Anterior cingulate cortex (tissue), 58 donors: ENCODE measurements around the gene ARL15.
A peak's percentile ranks its signal among the peaks of the same experiment; 100 is the strongest.

Experiments
- DNase-seq, 58 donors: peaks; one replicate each; lab custom pipeline; 2025; lab: John Stamatoyannopoulos, UW

Gene ARL15

DNA sequence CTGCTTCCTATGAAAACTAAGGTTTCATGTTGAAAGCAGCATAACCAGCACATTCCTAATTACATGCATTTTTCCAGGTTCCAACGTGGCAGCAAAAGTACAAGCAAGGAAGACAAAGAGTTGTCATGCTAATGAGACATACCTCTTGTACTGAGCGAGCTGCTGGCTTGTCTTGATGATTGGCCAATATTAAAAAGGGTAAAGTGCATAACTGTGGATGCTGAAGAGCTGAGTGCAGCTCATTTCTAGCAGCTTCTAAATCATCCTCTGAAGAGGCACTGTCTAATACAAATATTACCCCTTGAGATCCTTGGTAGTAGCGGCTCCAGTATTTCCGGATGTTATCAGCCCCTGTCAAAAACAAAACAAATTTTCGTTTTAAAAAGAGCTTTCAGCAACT lies 197.3 kb downstream of the ARL15 start:
- no peak for DNase-seq

DNA sequence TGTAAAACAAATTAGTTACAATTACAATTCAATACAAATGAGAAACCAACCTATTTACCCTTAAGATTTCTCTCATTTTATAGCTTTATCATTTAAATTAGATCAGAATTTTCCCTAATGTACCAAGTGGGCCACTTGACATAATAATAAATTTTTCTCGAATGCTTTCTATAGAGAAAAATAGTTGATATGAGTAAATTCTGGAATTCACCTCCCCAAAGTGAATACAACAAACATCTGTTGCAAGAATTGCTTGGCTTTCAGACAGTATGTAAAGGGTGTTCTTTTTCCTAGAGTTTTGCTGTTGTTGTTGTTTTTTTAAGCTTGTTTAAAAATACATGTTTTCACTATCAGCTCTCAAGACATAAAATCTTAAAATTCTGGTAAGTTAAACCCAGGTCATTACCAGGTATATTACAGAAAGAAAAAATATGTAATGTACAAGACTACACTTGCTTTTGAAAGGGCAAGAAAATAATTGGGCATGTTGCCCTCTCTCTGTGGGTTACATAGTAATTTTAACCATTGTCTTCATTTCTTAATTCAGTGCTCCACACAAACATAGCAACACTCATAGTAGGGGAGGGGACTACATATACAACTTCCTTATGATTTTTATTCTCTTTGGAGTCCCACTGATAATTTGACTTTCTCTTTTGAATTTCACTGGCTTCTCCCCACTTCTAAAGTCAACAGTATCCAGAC lies 200.6 kb downstream of the ARL15 start:
- no peak for DNase-seq

GRCh38 chr5:54108136-54108535 lies 202.2 kb downstream of the ARL15 start:
- DNase-seq = no peak

DNA sequence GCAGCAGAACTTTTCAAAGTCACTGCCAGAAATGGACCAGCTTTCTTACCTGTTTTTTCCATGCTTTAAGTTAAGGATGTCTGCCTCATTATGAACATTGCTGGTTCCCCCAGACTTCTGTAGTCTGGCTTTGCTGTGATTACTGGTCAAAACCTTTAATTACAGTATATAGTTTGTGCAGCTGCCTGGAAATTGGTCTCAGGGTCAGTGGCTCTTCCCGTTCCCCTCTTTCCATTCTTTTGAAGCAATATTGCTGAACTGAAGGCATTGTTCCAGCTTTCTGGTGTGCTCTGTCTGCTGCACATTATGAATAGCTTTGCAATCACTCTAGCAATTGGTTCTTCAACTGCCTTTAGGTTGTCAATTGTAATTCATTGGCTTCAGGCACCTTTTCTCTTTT lies 206.5 kb downstream of the ARL15 start:
- DNase-seq = no peak

DNA sequence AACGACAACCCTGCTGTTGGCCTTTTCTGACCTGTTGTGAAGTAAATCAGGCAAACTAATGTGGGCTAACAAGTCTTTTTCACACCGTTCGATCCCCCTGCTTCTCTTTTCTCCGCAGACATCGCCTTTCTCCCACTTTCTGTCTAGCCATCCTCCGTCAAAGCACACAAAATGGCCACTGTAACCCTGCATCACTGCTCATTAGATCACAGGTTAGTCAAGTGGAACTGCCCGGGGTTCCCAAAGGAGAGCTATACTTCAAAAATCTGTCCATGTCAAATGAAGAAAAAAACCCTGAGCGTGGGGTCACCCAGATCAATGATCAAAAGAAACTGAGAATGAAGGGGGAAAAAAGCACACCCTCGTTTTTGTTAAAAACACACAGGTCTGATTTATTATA lies 212.1 kb downstream of the ARL15 start:
- DNase-seq = no peak

GRCh38 chr5:54095969-54096368 lies 214.4 kb downstream of the ARL15 start:
- DNase-seq = no peak

- no peak for DNase-seq
Observed at GRCh38 chr5:54094706-54095105, 215.7 kb downstream of the ARL15 start.

- no peak for DNase-seq
Observed at GRCh38 chr5:54093861-54094260, 216.5 kb downstream of the ARL15 start.

DNA sequence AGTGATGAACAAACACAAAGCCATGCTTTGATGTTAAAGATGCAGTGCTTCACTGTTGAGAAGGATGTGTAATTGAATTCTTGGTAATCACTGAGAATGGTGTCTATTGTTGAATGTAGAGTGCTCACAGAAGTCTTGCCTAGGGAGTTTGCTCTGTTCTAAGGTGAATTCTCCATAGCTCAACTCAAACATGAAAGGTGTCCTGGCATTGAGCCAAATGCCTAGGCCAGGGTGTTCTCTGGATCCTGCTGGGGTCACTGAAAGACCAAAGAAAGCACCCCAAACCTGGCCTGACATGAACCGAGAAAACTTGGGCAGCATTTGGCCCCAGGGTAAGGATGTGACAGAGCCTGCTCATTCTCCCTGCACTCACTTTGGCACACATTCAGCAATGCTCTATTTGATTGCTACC lies 217.3 kb downstream of the ARL15 start:
- no peak for DNase-seq

DNA sequence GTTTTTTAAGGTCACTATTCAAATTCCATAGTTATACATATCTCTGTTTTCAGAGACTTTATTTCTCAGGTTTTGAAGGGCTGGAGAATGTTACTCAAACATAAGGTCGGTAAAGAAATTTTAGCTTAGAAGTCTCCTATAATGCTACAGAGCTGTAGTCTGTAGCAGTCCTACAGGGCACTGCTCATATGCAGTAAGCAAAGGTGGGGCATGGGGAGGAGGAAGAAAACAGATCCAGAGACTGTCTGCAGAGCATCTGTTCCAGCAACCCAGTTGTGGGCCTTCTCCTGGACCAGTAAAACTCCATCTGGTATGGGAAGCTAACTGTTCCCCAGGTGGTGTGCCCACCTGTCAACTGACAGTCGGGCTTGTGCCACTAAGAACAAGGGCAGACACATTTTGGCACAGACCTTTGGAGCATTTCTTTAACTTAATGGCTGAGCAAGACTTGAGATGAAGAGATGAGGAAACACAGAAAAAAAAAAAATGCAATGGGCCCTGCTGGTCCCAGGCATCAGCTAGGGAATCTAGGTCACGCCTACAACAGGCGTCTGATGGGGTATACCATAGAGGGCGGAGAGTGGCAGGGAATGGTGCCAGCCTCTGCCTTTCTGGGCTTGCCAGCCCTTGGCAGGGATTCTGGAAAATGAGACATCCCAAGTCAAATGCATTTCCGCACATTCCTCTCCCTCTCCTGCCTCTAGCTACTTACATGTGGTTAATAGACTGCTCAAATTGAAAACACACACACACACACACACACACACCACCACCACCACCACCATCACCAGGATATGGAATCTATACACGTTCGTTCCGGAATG lies 218.9 kb downstream of the ARL15 start:
- DNase-seq = peak in 20 of 58 donors; percentile 1 to 58 (median 12)

DNA sequence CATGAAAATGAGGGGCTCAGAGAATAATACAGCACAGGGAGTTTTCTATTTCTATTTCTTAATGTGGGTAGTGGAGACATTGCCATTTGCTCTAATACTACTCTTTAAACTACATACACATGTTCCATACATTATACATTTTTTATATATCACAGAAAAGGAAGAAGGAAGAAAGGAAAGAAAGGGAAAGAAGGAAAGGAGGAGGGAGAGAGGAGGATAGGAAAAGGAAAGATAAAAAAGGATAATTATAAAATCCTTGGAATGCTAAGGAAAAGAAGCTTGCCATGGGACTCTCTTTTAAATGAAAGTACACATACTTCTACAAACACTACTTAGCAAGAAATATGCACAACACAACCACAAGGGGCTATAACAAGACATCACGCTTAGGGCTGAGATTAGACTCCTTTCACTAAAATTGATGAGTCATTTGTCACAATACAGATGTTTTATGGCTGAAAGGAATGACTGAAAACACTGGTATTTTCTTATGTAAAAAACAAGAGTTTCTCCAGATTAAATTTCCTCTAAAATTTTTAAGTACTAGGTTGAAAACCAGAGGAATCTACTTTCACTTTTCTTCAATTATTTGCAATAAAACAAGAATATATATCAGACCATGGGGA lies 219.8 kb downstream of the ARL15 start:
- DNase-seq = no peak

DNA sequence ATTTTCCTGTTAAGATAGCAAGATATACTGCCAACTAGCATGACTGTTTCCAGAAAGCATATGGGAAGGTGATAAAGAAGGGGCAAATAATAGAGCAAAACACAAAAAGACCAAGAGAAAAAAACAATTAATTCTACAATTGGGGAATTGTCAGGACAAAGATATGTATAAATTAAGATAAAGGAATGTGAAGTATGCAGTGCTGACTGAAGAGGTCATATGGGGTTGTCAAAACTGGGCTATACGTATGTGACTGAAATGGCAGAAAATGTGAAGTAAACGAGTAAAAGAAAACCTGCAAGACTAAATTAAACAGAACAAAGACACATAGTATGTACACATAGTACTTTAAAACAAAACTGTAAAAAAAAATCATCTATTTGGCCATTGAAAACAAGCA lies 222.3 kb downstream of the ARL15 start:
- DNase-seq = no peak

- no peak for DNase-seq
Observed at GRCh38 chr5:54087436-54087835, 222.9 kb downstream of the ARL15 start.

DNA sequence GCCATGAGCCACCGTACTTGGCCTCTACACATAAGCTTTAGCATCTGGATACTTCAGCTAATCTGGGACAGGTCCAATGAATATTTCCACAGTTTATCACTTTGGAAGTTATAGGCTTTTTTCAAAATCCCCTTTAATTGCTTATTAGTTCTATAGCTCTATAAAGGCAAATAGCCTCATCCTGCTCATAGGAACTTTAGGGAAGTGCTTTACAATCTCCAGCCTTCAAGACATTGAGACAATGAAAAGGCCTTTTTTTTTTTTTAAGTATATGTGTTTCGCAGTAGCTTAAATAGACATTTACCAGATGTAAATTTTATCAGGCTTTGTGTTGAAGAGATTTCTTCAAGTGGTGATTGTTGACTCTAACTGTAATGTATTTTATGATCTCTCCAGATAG lies 224.2 kb downstream of the ARL15 start:
- DNase-seq = no peak

DNA sequence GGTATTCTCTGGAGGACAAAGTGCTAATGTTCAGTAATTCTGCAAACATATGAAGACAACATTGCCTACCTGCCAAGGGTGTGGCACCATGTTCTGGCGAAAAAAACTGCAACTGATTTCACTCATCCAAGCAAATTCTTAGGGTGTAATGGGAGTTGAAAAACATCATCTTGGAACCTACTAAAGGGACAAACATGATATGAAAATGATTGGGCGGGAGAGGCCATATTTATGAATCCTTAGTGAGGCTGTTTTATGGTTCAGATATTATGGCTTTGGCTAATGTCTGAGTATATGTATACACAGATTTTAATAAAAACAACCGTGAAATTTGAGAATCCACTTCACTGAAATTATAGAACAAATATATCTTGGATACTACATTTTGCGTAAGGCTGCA lies 225.7 kb downstream of the ARL15 start:
- DNase-seq = no peak

GRCh38 chr5:54083851-54084250 lies 226.5 kb downstream of the ARL15 start:
- DNase-seq = no peak

DNA sequence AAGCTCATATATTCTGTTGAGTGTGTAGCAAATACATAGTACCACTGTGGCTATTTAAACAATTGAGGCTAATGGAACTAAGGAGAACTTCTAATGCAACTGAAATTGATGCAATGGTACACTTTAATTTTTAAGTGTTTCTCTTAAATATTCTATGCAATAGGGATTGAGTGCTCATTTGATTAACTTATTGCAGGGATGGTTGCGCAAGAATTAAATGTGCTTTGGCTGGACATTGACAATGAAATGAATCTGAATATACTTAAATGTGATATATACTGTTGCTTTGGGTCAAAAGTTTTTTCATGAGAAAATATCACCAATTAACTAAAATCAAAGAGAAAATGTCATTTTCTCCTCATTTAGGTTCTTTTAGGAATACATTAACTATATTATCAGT lies 227.1 kb downstream of the ARL15 start:
- DNase-seq = no peak

- no peak for DNase-seq
Observed at GRCh38 chr5:54081415-54081814, 229.0 kb downstream of the ARL15 start.

DNA sequence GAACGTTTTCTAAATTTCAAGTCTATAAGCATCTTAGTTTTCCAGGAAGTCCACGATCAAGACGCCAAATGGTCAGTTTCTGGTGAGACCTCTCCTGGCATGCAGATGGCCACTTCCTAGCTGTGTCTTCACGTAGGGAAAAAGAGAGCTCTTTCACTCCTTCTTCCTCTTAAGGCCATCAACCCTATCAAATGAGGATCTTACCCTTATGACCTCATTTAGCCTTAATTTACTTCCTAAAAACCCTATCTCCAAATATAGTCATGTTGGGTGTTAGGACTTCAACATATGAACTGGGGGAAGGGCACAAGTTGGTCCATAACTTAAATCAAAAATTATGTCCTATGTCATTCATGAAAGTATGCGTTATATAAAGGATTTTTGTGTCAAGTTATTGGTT lies 229.5 kb downstream of the ARL15 start:
- no peak for DNase-seq

GRCh38 chr5:54073735-54074134 lies 236.6 kb downstream of the ARL15 start:
- DNase-seq = no peak

DNA sequence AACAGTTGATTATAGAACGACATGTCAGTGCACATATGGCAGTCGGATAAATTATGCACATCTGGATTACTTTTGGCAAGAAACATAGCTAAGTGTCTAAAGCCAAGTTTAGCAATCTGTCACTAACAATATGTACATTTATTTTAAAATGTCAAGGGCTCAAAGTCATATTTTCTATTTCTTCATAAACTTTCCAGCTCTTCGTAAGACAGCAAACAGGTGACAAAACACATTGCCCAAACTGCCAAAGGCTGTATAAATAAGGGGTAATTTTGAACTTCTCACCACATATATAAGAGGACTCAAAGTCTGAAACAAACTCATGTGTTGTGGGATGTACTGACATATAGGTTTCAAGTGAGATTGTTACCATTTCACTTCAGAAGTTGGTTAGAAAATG lies 237.2 kb downstream of the ARL15 start:
- DNase-seq = no peak

- DNase-seq = no peak
Observed at GRCh38 chr5:54066433-54066832, 243.9 kb downstream of the ARL15 start.
